ENCODE results near the gene GARIN5A. TPM values are rescaled to one million over a fixed set of nuclear protein-coding genes. Genes with fewer than 3 reads are reported as not detected.

GARIN5A gene
- total and polyA plus RNA-seq, 9 of the 15 experiments (the other 6 are each of a cell fraction or from before 2014, with no cell fraction given) = 0.10 to 0.82 (median 0.23) TPM; not detected in 2

- H3K27me3 ChIP-seq (ENCODE audit: control insufficient read depth in 2 of 2, insufficient read depth in 2 of 2, low read length in 2 of 2) = no peaks in the 10 kb centered on the region
- in situ Hi-C loops (cut with MboI) = no loop called here
- TF ChIP-seq ZC3H4 (CRISPR knock-in tag; IDR thresholded peaks at IDR 0.05; ENCODE audit: borderline replicate concordance) = no peak
- peak; percentile 49 for TF ChIP-seq FIP1L1 (IDR thresholded peaks at IDR 0.05; ENCODE audit: low read depth, low read length, poor library complexity, severe bottlenecking)
- peak; percentile 69 for TF ChIP-seq POLR2G (IDR thresholded peaks at IDR 0.05; ENCODE audit: low read depth, low read length)
- no peak for TF ChIP-seq ZNF696 (CRISPR knock-in tag; conservative IDR thresholded peaks at IDR 0.05)
- no peak for TF ChIP-seq TCF7 (IDR thresholded peaks at IDR 0.05; ENCODE audit: borderline replicate concordance)
- TF ChIP-seq ZBTB33 (CRISPR knock-in tag; IDR thresholded peaks at IDR 0.05) = peak; percentile 51
- H3K27ac ChIP-seq (ENCODE audit: extremely low read depth, low read depth, low read length) = peak overlapping the region; percentile 74; the same call in 2 of the 3 replicates
- CTCF ChIA-PET (ENCODE audit: low intra/inter-chr PET ratio) = no interaction called here
- intact Hi-C loops (cut with micrococcal nuclease) = no loop called here
- peak overlapping the region; percentile 85 for H3K4me2 ChIP-seq (ENCODE audit: insufficient read depth, low read length)
- no peak for FAIRE-seq
- H2AFZ ChIP-seq (ENCODE audit: low read depth, low read length) = no peak overlapping the region
- ATAC-seq = no peak
- no peaks in the 10 kb centered on the region; the same call in 2 of the 3 replicates for H3K79me2 ChIP-seq (ENCODE audit: control insufficient read depth, insufficient read depth, low read length)
- WGBS (ENCODE audit: insufficient coverage, low coverage, missing lambda C conversion rate) = 86% methylated on average over 25 of the region's 36 CpGs
- H4K20me1 ChIP-seq (replicated peaks; ENCODE audit: control insufficient read depth, insufficient read depth, low read length) = no peaks in the 10 kb centered on the region
- H3K9me1 ChIP-seq (ENCODE audit: control insufficient read depth, insufficient read depth, low read length) = peaks cover 4% of the 10 kb centered on the region
- BruUV-seq (replicated peaks) = no TSS peak
- H3K4me3 ChIP-seq = peak overlapping the region; percentile 55; the same call in 1 of the 2 replicates
- H3K36me3 ChIP-seq (ENCODE audit: control insufficient read depth, insufficient read depth, low read length) = no peaks in the 10 kb centered on the region
- POLR2A ChIA-PET = interaction anchor here (0.6 to 1.5 kb wide), 8 partner anchors 8 to 179 kb away, joined by 3 to 5 read pairs (median 3); no protein-coding TSS in a partner anchor
- no peaks in the 10 kb centered on the region for H3K9me3 ChIP-seq (replicated peaks; ENCODE audit: control insufficient read depth, insufficient read depth, low read depth, low read length)
- peaks cover 5 to 64% of the 10 kb centered on the region in 2 experiments; a peak in 4 of 5 replicates for H3K4me1 ChIP-seq (replicated peaks in 1 of 2; ENCODE audit: control insufficient read depth in 2 of 2, insufficient read depth in 2 of 2, low read length in 2 of 2)
- peak overlapping the region; percentile 68 to 93 for H3K9ac ChIP-seq (ENCODE audit: insufficient read depth in 1 of 2, low read depth in 2 of 2, low read length in 2 of 2)
- DNase-seq (ENCODE audit: extremely low read depth in 1 of 4, low spot score in 3 of 4) = no peak
Measured at GRCh38 chr19:50512112-50512998, 35.7 kb upstream of the GARIN5A start.
